Suprapubic skin (tissue), 4 donors: ENCODE measurements around the gene XYLT1.

ENCODE experiments used
- CTCF ChIP-seq, 2 donors: fragments of 200-600 bp in 1 of 2; fragments of 450-650 bp in 1 of 2; sonication (generic) in 1 of 2; IDR thresholded peaks; one replicate each; pipeline ENCODE4 v1.5.1; 2016 to 2019; ENCODE audit warnings: antibody characterized with exemption in 2 of 2, mild to moderate bottlenecking in 1 of 2, moderate library complexity in 1 of 2
- POLR2A ChIP-seq, 2 donors: fragments of 450-650 bp; IDR thresholded peaks; one replicate each; pipeline ENCODE4 v1.6.1; 2017; ENCODE audit warnings: antibody characterized with exemption in 2 of 2, mild to moderate bottlenecking in 2 of 2, moderate library complexity in 2 of 2
- POLR2AphosphoS5 ChIP-seq, 3 donors: sonication (generic); formaldehyde crosslinking; IDR thresholded peaks; one replicate each; pipeline ENCODE4 v1.6.1; 2017; ENCODE audit warnings: antibody characterized with exemption in 3 of 3

GRCh38 chr16:17130733-17131132, 340.0 kb downstream of the XYLT1 start:
- TF ChIP-seq POLR2AphosphoS5 (IDR thresholded peaks at IDR 0.05) (no peak), POLR2A (IDR thresholded peaks at IDR 0.05) (no peak), CTCF (IDR thresholded peaks at IDR 0.05) (no peak)
